Urinary bladder (tissue), 4 donors: ENCODE results near the gene FAM114A2. TPM values are rescaled to one million over a fixed set of nuclear protein-coding genes. Genes with fewer than 3 reads are reported as not detected.
"Not testable (repeated sequence)": the region's sequence is repeated elsewhere in the genome, so short reads cannot be mapped to it uniquely, and the experiment has no call there.

Experiments used
- DNase-seq: peaks from one replicate; pipeline ENCODE4 v3.0.0-alpha.2; 2015; ENCODE audit errors: extremely low spot score
- H3K27ac ChIP-seq: one replicate; pipeline ENCODE4 v1.5.1; 2013; ENCODE audit warnings: low read depth, mild to moderate bottlenecking, moderate library complexity
- H3K36me3 ChIP-seq: one replicate; pipeline ENCODE4 v1.6.1; 2013; ENCODE audit warnings: mild to moderate bottlenecking, moderate library complexity; ENCODE audit not compliant: insufficient read depth
- H3K4me1 ChIP-seq: one replicate; pipeline ENCODE4 v1.6.1; 2013; ENCODE audit warnings: mild to moderate bottlenecking, moderate library complexity; ENCODE audit not compliant: insufficient read depth
- H3K4me3 ChIP-seq: one replicate; pipeline ENCODE4 v1.5.1; 2013; ENCODE audit warnings: low read depth, low read length
- WGBS: extraction: QIAGEN DNeasy Blood & Tissue Kit; methylation state at CpG from one replicate; pipeline ENCODE4 v1.1.7; 2013; 5-methylcytosine and 5-hydroxymethylcytosine counted together
- polyA plus RNA-seq: library from polyadenylated mRNA; stranded (reverse); fragments of 200-250 nt; gene quantifications from one replicate; pipeline ENCODE4 v1.2.3, GENCODE V29; 2013
- total RNA-seq: library from RNA; depleted of rRNA; stranded (reverse); fragments of >200 nt; gene quantifications from one replicate; pipeline ENCODE4 v1.2.3, GENCODE V29; 2014
- donor health status: healthy with polysubstance abuse.
- donor health status: healthy.

Gene FAM114A2
- total RNA-seq (65.1 TPM), polyA plus RNA-seq (14.8 TPM)

GRCh38 chr5:154038707-154039457 is at the start of gene FAM114A2, which contains the start of gene MFAP3:
Gene FAM114A2 (minus strand): TSS chr5:154038910. CDS start chr5:154034953, 3,957 bp downstream.
Gene MFAP3 (plus strand): TSS chr5:154038967. CDS start chr5:154049723, 10,756 bp downstream.
- peak; percentile 66 for DNase-seq
- under 1% methylated on average over 51 of the region's 51 CpGs for WGBS
- H3K27ac ChIP-seq: peak within 1 kb of the TSS; percentile 80
- no peaks in the 10 kb centered on the region for H3K4me1 ChIP-seq
- peak within 1 kb of the TSS; percentile 76 for H3K4me3 ChIP-seq
- peaks cover 2% of the 10 kb centered on the region for H3K36me3 ChIP-seq

DNA sequence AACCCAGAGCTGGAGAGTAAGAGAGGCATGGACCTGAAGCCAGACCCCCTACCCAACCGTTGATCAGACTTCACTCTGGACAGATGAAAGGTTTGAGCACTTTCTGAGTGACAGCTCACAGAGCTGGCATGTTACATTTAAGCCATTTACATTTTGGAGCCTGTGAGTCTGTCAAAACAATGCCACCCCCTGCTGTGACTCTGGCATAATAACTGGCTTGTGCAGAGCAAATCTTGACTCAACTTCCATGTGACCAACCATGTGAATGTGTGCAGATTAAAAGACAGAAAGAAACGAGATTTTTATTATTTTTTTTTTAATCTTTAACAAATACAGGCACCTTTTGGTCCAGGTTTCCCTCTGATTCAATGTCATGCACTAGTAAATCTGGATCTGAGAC is 48.5 kb upstream of the FAM114A2 start:
- Histone ChIP-seq H3K36me3 (no peaks in the 10 kb centered on the region), H3K4me1 (no peaks in the 10 kb centered on the region)
- WGBS: 34% methylated on average over 2 of the region's 2 CpGs

DNA sequence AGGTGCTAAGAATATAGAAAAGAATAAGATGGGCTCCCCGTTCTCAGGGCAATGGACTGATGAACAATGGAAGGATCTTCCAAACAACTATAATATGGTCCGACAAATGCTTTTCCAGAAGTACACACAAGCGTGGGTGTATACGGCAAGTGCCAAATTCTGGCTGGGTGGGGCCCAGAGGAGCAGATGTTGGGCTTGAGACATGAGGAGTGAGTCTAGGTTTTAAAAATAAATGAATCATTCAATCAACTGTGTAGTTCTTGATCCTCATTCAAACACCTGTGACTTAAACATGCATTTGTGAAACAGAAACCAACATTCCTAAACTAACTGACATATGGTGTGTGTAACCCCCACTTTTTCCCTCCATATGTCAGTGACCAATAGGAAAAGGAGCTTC is 47.9 kb upstream of the FAM114A2 start:
- Histone ChIP-seq H3K4me1 (no peaks in the 10 kb centered on the region), H3K4me3 (no peak overlapping the region), H3K27ac (no peak overlapping the region), H3K36me3 (no peaks in the 10 kb centered on the region)
- DNase-seq: no peak
- WGBS: 69% methylated on average over 4 of the region's 4 CpGs

More for the DNA sequence above, 48.5 kb upstream of the FAM114A2 start:
- Histone ChIP-seq H3K4me3 (no peak overlapping the region), H3K27ac (no peak overlapping the region)
- no peak for DNase-seq

GRCh38 chr5:154086146-154086545 is 47.4 kb upstream of the FAM114A2 start:
- 60% methylated on average over 3 of the region's 3 CpGs for WGBS
- H3K4me1 ChIP-seq: no peaks in the 10 kb centered on the region
- H3K4me3 ChIP-seq: no peak overlapping the region
- H3K36me3 ChIP-seq: no peaks in the 10 kb centered on the region
- no peak for DNase-seq
- H3K27ac ChIP-seq: no peak overlapping the region

DNA sequence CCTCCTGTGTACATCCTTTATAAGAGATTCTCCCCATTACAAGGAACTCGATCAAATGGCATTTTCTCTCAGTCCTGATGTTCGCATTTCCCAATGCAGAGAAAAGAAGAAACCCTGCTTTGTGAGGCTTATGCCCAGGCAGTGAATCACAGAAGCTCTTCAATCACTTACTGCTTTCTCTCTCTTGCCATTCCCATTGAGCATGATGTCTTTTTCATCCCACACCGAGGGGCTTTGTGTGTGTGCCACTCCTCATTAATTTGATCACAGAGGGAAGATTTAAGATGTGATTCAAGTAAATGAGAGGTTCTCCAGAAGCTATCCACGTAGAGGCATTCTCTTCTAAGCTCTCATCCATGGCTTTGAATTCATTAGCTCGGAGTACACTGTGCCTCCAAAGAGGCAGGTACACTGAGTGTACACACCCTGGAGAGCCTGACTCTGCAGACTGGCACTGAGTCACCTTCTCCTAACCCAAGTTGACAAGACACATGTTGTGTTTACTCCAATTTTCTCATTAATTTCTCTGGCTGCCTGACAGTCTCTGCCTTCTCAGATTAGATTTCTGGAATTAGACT is 45.4 kb upstream of the FAM114A2 start:
- H3K4me1 ChIP-seq: no peaks in the 10 kb centered on the region
- no peak overlapping the region for H3K27ac ChIP-seq
- 91% methylated on average over 5 of the region's 5 CpGs for WGBS
- H3K4me3 ChIP-seq: no peak overlapping the region
- no peak for DNase-seq
- H3K36me3 ChIP-seq: no peaks in the 10 kb centered on the region

DNA sequence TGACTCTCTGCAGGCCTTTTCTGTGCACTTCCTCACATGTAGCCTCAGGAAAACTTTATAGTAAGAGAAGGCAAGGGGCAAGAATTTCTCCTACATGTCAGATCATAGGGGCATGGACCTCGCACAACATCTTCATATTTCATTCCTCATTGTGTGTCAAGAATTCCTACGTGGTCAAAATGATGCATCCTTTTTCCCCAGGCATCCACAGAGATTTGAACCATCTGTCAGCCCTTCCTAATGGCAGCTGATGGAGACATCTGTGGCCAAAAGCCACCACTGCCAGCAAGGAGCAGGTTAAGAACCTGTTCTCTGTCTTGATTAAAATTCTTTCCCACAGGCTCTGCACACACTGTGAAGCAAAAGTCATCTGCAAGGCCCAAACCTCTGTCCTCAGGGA is 42.5 kb upstream of the FAM114A2 start:
- Histone ChIP-seq H3K4me1 (peaks cover 1% of the 10 kb centered on the region), H3K27ac (no peak overlapping the region), H3K36me3 (no peaks in the 10 kb centered on the region), H3K4me3 (no peak overlapping the region)
- WGBS: 74% methylated on average over 2 of the region's 2 CpGs
- no peak for DNase-seq

DNA sequence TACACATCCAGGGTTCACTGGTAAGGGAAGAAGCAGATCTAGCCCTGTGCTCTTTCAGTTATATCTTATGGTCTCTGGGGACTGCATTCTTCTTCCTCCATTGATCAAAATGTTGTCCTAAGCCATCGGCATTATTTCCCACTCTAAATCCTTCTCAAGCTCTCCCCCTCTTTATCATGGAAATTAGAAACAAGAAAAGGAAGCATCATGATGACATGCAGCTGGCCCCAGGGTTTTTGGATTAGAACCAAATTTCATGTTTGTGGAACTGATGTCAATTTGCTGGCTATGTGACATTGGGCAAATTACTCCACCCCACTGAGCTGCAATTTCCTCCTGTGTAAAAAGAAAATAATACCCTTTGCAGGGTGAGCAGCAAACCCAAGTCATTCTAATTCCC is 39.6 kb upstream of the FAM114A2 start:
- no peak for DNase-seq
- H3K27ac ChIP-seq: no peak overlapping the region
- WGBS: 22% methylated on average over 1 of the region's 1 CpG
- H3K4me1 ChIP-seq: peaks cover 1% of the 10 kb centered on the region
- no peak overlapping the region for H3K4me3 ChIP-seq
- H3K36me3 ChIP-seq: no peaks in the 10 kb centered on the region

DNA sequence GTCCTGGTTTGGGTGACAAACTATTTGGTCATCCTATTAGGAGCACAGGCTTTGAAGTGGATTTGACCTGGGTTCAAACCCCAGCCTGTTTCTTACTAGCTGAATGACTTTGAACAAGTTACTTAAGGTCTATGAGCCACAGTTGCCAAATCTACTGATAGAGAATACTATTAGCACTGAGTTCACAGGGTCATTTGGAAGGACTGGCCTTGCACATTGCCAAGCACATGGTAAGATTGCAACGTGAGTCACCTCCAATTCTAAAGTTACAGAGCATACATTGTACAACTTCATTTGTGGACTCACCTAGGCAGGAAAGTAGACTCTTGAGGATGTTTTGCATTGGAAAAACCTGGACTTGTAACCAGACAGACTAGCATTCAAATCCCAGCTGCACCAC is 39.0 kb upstream of the FAM114A2 start:
- no peak overlapping the region for H3K27ac ChIP-seq
- H3K36me3 ChIP-seq: no peaks in the 10 kb centered on the region
- no peak overlapping the region for H3K4me3 ChIP-seq
- 35% methylated on average over 1 of the region's 1 CpG for WGBS
- peaks cover 1% of the 10 kb centered on the region for H3K4me1 ChIP-seq
- DNase-seq: no peak

GRCh38 chr5:154076240-154076922 is 37.7 kb upstream of the FAM114A2 start:
- Histone ChIP-seq H3K27ac (no peak overlapping the region), H3K4me3 (no peak overlapping the region), H3K4me1 (peaks cover 1% of the 10 kb centered on the region), H3K36me3 (no peaks in the 10 kb centered on the region)
- 91% methylated on average over 5 of the region's 5 CpGs for WGBS
- no peak for DNase-seq

DNA sequence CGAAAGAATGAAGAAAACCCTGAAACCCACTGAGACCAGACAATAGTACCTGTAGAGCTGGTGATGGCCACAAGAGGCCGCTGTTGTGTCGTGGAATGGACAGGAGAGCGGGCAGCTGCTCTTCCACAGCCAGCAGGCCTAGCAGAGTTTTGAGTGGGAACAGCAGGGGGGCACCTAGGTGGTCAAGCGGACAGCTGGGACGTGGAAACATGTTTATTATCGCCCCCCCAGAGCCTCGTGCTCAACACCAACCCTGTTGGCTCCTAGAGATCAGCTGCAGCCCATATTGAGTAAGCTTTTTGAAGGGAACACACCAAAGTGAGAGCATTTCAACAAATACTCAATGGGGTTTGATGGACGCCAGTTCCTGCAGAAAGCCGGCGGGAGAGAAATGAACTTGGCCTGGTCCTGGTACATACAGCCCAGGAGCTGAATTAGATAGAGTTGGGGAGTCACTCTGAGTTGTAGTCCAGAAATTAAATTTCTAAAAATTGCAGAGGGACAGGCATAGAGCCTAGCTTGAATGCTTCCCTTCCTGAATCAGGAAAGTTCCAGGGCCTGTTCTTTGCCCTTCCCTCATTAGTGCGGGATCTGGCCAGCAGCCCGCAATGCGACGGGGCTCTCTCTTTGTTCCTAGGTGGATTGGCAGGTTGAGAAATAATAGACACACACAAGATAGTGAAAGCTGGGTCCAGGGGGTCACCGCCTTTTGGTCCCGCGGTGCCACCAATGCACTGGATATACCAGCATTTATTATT is 33.9 kb upstream of the FAM114A2 start:
- Histone ChIP-seq H3K4me3 (no peak overlapping the region), H3K4me1 (no peaks in the 10 kb centered on the region), H3K36me3 (no peaks in the 10 kb centered on the region), H3K27ac (no peak overlapping the region)
- DNase-seq: peak; percentile 62
- 39% methylated on average over 18 of the region's 18 CpGs for WGBS

GRCh38 chr5:154071799-154072413 is 33.2 kb upstream of the FAM114A2 start:
- H3K4me1 ChIP-seq: no peaks in the 10 kb centered on the region
- WGBS: 71% methylated on average over 2 of the region's 2 CpGs

GRCh38 chr5:154069854-154070253 is 31.1 kb upstream of the FAM114A2 start:
- not testable (repeated sequence) for DNase-seq, H3K36me3 ChIP-seq, H3K27ac ChIP-seq, H3K4me1 ChIP-seq, H3K4me3 ChIP-seq
- 86% methylated on average over 5 of the region's 5 CpGs for WGBS

More at GRCh38 chr5:154071799-154072413, 33.2 kb upstream of the FAM114A2 start:
- Histone ChIP-seq H3K4me3 (no peak overlapping the region), H3K27ac (no peak overlapping the region), H3K36me3 (no peaks in the 10 kb centered on the region)
- no peak for DNase-seq

DNA sequence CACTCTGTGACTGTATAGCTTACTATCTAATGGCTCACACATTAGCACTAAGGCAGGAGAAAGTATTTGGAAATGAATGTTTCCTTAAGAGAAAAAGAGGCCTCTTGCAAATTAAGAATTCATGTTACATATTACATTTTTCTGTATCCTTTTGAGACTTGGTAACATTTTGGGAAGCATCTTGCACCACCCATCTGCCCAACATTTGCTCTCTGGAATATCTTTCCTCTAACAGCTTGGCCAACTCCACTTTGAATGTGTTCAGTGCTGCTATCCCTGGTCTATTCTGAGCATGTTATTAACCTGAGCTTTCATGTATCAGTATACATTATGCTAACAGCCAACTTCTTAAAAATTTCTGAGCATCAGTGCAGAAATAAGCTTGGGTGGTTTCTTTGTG is 27.3 kb upstream of the FAM114A2 start:
- DNase-seq: no peak
- Histone ChIP-seq H3K4me3 (no peak overlapping the region), H3K36me3 (no peaks in the 10 kb centered on the region), H3K4me1 (no peaks in the 10 kb centered on the region), H3K27ac (no peak overlapping the region)
